ENCODE data around the gene SENP3.
"Not testable (repeated sequence)": the region's sequence is repeated elsewhere in the genome, so short reads cannot be mapped to it uniquely, and the experiment has no call there.

Gene SENP3

GRCh38 chr17:7591596-7591995 is 29.9 kb downstream of the SENP3 start:
- no peak for DNase-seq (ENCODE audit: low read depth in 2 of 3, low spot score in 1 of 3)

DNA sequence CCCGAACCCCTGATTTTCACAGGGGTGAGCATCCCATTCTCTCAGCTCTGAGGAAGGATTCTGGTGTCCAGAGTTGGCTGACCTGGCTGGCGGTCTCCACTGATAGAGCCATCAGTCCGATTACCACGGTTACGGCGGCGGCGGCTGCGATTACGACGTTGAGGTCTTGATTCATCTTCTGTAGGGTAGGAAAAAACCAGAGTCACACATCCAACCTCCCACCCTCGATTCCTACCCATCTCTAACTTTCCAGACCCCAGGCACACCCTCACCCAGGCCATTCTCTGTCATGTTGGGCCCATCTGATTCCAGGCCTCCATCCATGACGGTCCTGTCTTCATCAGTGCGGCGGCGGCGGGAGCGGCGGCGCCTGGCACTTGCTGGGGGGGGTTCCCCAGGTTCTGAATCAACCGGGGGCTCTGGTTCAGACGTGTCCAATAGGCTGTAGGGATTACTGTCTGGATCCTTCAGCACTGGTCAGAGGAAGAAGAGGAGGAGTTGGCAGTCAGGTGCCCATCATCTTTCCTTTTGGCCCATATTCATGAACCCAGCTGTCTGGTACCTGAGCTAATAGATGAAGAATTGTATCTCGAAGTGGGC is 30.8 kb downstream of the SENP3 start:
- no peak for DNase-seq (ENCODE audit: low read depth in 2 of 3, low spot score in 1 of 3)

- no peak for DNase-seq (ENCODE audit: low read depth in 2 of 3, low spot score in 1 of 3)
Observed at GRCh38 chr17:7593296-7593695, 31.6 kb downstream of the SENP3 start.

- not testable (repeated sequence) for DNase-seq (ENCODE audit: low read depth in 2 of 3, low spot score in 1 of 3)
Observed at GRCh38 chr17:7597561-7597960, 35.8 kb downstream of the SENP3 start.

- DNase-seq (ENCODE audit: low read depth in 2 of 3, low spot score in 1 of 3) = no peak
Observed at GRCh38 chr17:7606280-7606679, 44.6 kb downstream of the SENP3 start.

DNA sequence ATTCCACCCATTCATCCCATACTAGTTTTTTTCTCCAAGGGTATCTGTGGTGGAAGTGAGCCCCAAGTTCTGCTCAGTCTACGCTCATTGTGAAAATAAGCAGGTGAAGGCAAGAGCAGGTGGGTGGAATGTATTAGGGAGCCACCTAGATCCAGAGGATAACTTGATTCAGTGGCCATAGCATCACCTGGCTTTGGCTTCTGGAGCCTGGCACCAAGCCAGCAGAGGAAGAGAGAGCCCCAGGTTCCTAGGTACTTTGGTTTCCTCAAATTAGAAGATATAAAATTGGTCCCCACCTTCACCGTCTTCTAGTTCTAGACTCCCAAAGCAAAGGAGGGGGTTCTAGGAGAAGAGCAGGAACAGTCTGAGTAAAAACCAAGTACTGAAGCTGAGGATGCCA is 48.9 kb downstream of the SENP3 start:
- DNase-seq (ENCODE audit: low read depth in 2 of 3, low spot score in 1 of 3) = no peak

- DNase-seq (ENCODE audit: low read depth in 2 of 3, low spot score in 1 of 3) = no peak
Observed at GRCh38 chr17:7611635-7612293, 50.0 kb downstream of the SENP3 start.

DNA sequence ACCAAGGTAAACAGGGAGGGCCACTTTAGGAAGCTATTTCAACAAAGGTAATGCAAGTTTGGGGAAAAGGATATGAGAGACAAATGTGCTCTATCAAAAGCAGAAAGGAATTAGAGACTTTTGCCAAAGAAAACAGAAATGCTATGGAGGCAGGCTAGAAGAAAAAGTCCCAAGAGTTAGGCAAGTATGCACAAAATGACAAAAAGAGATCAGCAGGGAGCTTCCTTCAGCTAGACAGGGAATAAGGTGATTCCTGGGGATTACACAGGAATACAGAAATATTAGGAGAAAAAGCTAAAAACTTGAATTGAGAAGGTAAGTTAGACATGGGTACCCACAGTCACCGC is 50.5 kb downstream of the SENP3 start:
- no peak for DNase-seq (ENCODE audit: low read depth in 2 of 3, low spot score in 1 of 3)

GRCh38 chr17:7613769-7614424 is 52.2 kb downstream of the SENP3 start:
- DNase-seq (ENCODE audit: low read depth in 2 of 3, low spot score in 1 of 3) = no peak

DNA sequence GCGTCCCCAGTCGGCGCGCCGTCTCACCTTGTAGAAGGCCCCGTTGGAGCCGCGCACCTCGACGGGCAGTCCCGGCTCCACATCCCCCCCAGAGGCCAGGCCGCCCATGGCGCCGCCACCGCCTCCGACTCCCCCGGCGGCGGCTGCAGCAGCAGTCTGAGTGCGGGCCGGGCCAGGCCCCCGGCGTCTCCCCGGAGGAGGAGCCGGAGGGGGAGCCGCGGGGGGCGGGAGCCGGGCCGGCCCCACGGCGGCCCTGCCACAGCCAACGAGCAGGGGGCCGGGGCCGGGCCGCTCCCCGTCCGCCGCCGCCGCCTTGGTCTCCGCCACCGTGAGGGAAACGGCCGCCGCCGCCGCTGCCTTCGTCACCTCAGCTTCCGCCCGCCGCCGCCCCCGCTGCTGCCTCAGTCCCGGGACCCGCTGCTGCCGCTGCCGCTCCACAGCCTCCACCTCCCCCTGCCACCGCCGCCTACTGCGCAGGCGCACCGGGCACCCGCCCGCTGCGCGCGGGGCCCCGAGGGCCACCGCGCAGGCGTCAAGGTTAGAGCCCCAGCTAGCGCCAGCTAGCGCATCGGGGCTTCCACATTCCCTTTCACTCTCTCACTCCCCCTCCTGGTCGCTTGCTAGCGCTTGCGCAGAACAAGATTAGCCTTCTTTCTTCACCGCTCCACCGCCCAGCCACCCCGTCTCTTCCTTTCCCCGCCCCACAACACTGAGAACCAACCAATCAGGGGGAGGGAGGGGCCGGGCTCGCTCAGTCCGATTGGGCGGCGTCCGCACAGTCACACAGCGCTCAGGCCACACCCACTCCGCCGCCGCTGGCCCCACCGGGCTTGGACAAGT is 52.9 kb downstream of the SENP3 start, which contains the start of gene FXR2:
TSS of gene FXR2 (minus strand) at position 473 of the 840 bp plus-strand sequence. CDS start at position 108, 365 bp downstream.
- peak; percentile 98 to 100 (median 99) for DNase-seq (ENCODE audit: low read depth in 2 of 3, low spot score in 1 of 3)

DNA sequence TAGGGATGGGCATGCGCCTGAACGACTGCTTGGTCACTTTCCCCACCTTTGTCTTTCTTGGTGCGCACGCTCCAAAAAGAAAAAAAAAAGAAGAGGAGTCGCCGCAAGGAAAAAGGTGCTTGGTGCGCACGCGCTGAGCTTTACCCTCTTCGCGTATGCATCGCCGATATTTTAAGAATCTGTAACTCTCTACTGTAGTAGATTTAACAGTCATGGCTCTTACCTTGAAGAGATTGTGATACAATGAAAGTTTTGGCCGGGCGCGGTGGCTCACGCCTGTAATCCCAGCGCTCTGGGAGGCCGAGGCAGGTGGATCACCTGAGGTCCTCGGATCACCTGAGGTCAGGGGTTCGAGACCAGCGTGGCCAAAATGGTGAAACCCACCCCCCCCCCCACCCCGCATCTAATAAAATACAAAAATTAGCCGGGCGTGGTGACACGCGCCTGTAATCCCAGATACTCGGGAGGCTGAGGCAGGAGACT is 53.6 kb downstream of the SENP3 start:
- DNase-seq (ENCODE audit: low read depth in 2 of 3, low spot score in 1 of 3) = no peak

DNA sequence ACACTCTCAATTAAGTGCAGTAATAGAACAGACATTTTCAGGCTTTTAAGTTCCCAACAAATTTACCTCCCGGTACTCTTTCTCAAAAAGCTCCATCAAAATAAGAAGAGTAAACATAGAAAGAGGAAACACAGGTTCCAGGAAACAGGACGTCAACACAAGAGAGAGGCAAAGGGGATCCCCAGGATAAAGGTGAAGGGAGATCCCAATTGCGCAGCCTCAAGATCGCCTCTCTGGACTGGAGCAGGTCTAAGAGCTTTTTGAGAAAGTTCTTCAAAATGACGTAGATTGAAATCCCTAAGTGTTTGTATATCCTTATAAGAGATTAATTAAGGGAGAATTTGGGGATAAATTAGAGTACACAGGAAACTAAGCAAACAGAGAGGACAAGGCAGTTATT is 56.9 kb downstream of the SENP3 start:
- DNase-seq (ENCODE audit: low read depth in 2 of 3, low spot score in 1 of 3) = no peak

DNA sequence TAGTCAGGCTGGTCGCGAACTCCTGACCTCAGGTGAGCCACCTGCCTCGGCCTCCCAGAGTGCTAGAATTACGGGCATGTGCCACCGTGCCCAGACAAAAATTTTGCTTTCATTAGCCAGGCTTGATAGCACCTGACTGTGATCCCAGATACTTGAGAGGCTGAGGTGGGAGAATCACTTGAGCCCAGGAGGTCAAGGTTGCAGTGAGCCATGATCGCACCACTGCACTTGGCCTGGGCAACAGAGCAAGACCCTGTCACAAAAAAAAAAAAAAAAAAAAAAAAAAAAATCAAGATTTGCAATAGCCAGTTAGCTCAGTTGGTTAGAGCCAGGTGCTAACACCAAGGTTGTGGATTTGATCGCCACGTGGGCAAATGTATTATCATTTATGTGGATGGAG is 59.1 kb downstream of the SENP3 start:
- DNase-seq (ENCODE audit: low read depth in 2 of 3, low spot score in 1 of 3) = no peak
